ENCODE data around the gene SLC9A4.

GRCh38 chr2:102451968-102452367 is 21.1 kb upstream of the SLC9A4 start:
- TF ChIP-seq YY1 (IDR thresholded peaks at IDR 0.05; ENCODE audit: insufficient read depth, insufficient read length) (no peak), ZNF274 (IDR thresholded peaks at IDR 0.05; ENCODE audit: low read depth, low read length) (no peak), SUZ12 (IDR thresholded peaks at IDR 0.05; ENCODE audit: extremely low read depth, insufficient read depth, insufficient read length) (no peak)

Measured in NT2/D1 (cell line).